Esophagus squamous epithelium (tissue), 5 donors: ENCODE data around the gene CNOT6L. TPM values are rescaled to one million over a fixed set of nuclear protein-coding genes. Genes with fewer than 3 reads are reported as not detected.

Experiments used
- DNase-seq: peaks from one replicate; lab custom pipeline; 2025; lab: John Stamatoyannopoulos, UW
- H3K27ac ChIP-seq, 4 donors: fragments of 200-600 bp; sonication (generic); one replicate each; pipeline ENCODE4 v1.5.1; 2016 to 2019; ENCODE audit warnings: mild to moderate bottlenecking in 1 of 4
- H3K27me3 ChIP-seq, 4 donors: fragments of 200-600 bp; sonication (generic); 1 replicate in 3 of 4; 2 replicates in 1 of 4; pipeline versions ENCODE4 v1.5.1 to v1.6.0; 2017 to 2021; ENCODE audit warnings: antibody characterized with exemption in 1 of 4
- H3K36me3 ChIP-seq, 3 donors: fragments of 200-600 bp; sonication (generic); one replicate each; pipeline ENCODE4 v1.5.1; 2016 to 2019
- H3K4me1 ChIP-seq, 3 donors: fragments of 200-600 bp; sonication (generic); one replicate each; pipeline ENCODE4 v1.5.1; 2017 to 2019
- H3K4me3 ChIP-seq, 4 donors: fragments of 200-600 bp; sonication (generic); 1 replicate in 3 of 4; 2 replicates in 1 of 4; pipeline ENCODE4 v1.5.1; 2016 to 2019; ENCODE audit warnings: mild to moderate bottlenecking in 2 of 4, moderate library complexity in 1 of 4
- H3K9me3 ChIP-seq, 3 donors: fragments of 200-600 bp; sonication (generic); one replicate each; pipeline ENCODE4 v1.5.1; 2016 to 2019
- CTCF ChIP-seq, 6 experiments: fragments of 450-650 bp in 4 of 6; fragments of 200-600 bp in 2 of 6; sonication (generic) in 2 of 6; IDR thresholded peaks; one replicate each; pipeline ENCODE4 v1.5.1; 2016 to 2019; ENCODE audit warnings: antibody characterized with exemption in 6 of 6, mild to moderate bottlenecking in 4 of 6, moderate library complexity in 4 of 6
- POLR2A ChIP-seq, 4 donors: fragments of 450-650 bp; IDR thresholded peaks; one replicate each; pipeline ENCODE4 v1.6.1; 2017; ENCODE audit warnings: antibody characterized with exemption in 4 of 4, mild to moderate bottlenecking in 4 of 4, moderate library complexity in 3 of 4
- whole genome bisulfite sequencing, 2 donors: methylation state at CpG; one replicate each; pipeline ENCODE4 v1.1.5; 2018; 5-methylcytosine and 5-hydroxymethylcytosine counted together
- intact Hi-C: fragments of 100-400 bp; cut with DNase I; formaldehyde crosslinking; loops from one replicate; pipeline ENCODE4 v1.15.0; 2022
- total RNA-seq, 4 donors: library from RNA; depleted of rRNA; stranded (reverse); fragments of >200 nt; gene quantifications; one replicate each; pipeline ENCODE4 v1.1.0, GENCODE V29; 2016
- donor health status: DM: yes; HTN: yes; CAD: no.

CNOT6L gene
- total RNA-seq, 4 donors from 2014 or later, result 8.5 to 33.6 (median 15.7) TPM

GRCh38 chr4:77761595-77761994 is 57.6 kb downstream of the CNOT6L start:
- H3K4me1 ChIP-seq, result no peaks in the 10 kb centered on the region
- no peak for DNase-seq
- no peak overlapping the region for H3K27ac ChIP-seq
- intact Hi-C loops, result no loop called here
- no peak overlapping the region for H3K4me3 ChIP-seq
- no peaks in the 10 kb centered on the region for H3K27me3 ChIP-seq
- 81 to 100% methylated on average over 1 of the region's 1 CpG for WGBS, 2 donors
- peaks cover 0 to 19% (median 10%) of the 10 kb centered on the region in 3 donors for H3K9me3 ChIP-seq
- H3K36me3 ChIP-seq, result peaks cover 0 to 53% (median 0%) of the 10 kb centered on the region in 3 donors
- TF ChIP-seq CTCF (IDR thresholded peaks at IDR 0.05) (no peak), POLR2A (IDR thresholded peaks at IDR 0.05) (no peak)

GRCh38 chr4:77758804-77759203 is 60.4 kb downstream of the CNOT6L start:
- TF ChIP-seq CTCF (IDR thresholded peaks at IDR 0.05) (no peak), POLR2A (IDR thresholded peaks at IDR 0.05) (no peak)
- WGBS, 2 donors, result 100% methylated on average over 1 of the region's 1 CpG
- H3K27ac ChIP-seq, result no peak overlapping the region
- H3K9me3 ChIP-seq, result peaks cover 0 to 19% (median 10%) of the 10 kb centered on the region in 3 donors
- H3K4me1 ChIP-seq, result no peaks in the 10 kb centered on the region
- no peak overlapping the region for H3K4me3 ChIP-seq
- H3K27me3 ChIP-seq, result no peaks in the 10 kb centered on the region
- no peak for DNase-seq
- intact Hi-C loops, result no loop called here
- peaks cover 0 to 60% (median 0%) of the 10 kb centered on the region in 3 donors for H3K36me3 ChIP-seq

- no peaks in the 10 kb centered on the region for H3K27me3 ChIP-seq
- intact Hi-C loops, result no loop called here
- DNase-seq, result no peak
- H3K4me1 ChIP-seq, result peaks cover 0 to 12% (median 0%) of the 10 kb centered on the region in 3 donors
- H3K9me3 ChIP-seq, result no peaks in the 10 kb centered on the region
- no peak overlapping the region for H3K4me3 ChIP-seq
- no peak overlapping the region for H3K27ac ChIP-seq
- peaks cover 0 to 45% (median 0%) of the 10 kb centered on the region in 3 donors for H3K36me3 ChIP-seq
- 100% methylated on average over 2 of the region's 2 CpGs for WGBS, 2 donors
- no peak for TF ChIP-seq POLR2A (IDR thresholded peaks at IDR 0.05)
- TF ChIP-seq CTCF (IDR thresholded peaks at IDR 0.05), result no peak
These were observed 67.4 kb downstream of the CNOT6L start for GRCh38 chr4:77751764-77752163.

- no peak for DNase-seq
- H3K27me3 ChIP-seq, result no peaks in the 10 kb centered on the region
- peaks cover 0 to 66% (median 0%) of the 10 kb centered on the region in 3 donors for H3K36me3 ChIP-seq
- H3K9me3 ChIP-seq, result no peaks in the 10 kb centered on the region
- whole genome bisulfite sequencing, 2 donors, result 88 to 93% methylated on average over 2 of the region's 2 CpGs
- intact Hi-C loops, result no loop called here
- no peak overlapping the region for H3K4me3 ChIP-seq
- TF ChIP-seq CTCF (IDR thresholded peaks at IDR 0.05) (no peak), POLR2A (IDR thresholded peaks at IDR 0.05) (no peak)
- H3K4me1 ChIP-seq, result peaks cover 0 to 14% (median 0%) of the 10 kb centered on the region in 3 donors
- H3K27ac ChIP-seq, result no peak overlapping the region
These were observed 73.4 kb downstream of the CNOT6L start for GRCh38 chr4:77745792-77746191.

- intact Hi-C loops, result no loop called here
- Histone ChIP-seq H3K36me3 (peaks cover 0 to 79% (median 6%) of the 10 kb centered on the region in 3 donors), H3K4me1 (peaks cover 0 to 14% (median 0%) of the 10 kb centered on the region in 3 donors), H3K27me3 (no peaks in the 10 kb centered on the region), H3K4me3 (no peak overlapping the region), H3K9me3 (no peaks in the 10 kb centered on the region), H3K27ac (no peak overlapping the region)
- WGBS, 2 donors, result 27 to 47% methylated on average over 2 of the region's 2 CpGs
- TF ChIP-seq CTCF (IDR thresholded peaks at IDR 0.05) (no peak), POLR2A (IDR thresholded peaks at IDR 0.05) (no peak)
- DNase-seq, result no peak
These were observed 77.1 kb downstream of the CNOT6L start for GRCh38 chr4:77742054-77742453.
